HepG2 (cell line): ENCODE data around the gene PPP1R13L. TPM values are rescaled to one million over a fixed set of nuclear protein-coding genes. Genes with fewer than 3 reads are reported as not detected.

Source experiments
- ATRX ChIP-seq: sonication (generic); formaldehyde crosslinking; IDR thresholded peaks from 2 replicates; pipeline ENCODE4 v1.4.0; 2020; ENCODE audit warnings: missing genetic modification reagents, borderline replicate concordance
- BRD4 ChIP-seq: sonication (generic); formaldehyde crosslinking; IDR thresholded peaks from 2 replicates; pipeline ENCODE4 v1.4.0; 2020; ENCODE audit warnings: missing genetic modification reagents
- DDIT3 ChIP-seq: sonication (generic); formaldehyde crosslinking; IDR thresholded peaks from 2 replicates; pipeline ENCODE4 v1.4.0; 2020; ENCODE audit warnings: mild to moderate bottlenecking, missing genetic modification reagents
- DNMT1 ChIP-seq: sonication (generic); formaldehyde crosslinking; IDR thresholded peaks from 2 replicates; pipeline ENCODE4 v1.5.1; 2020; ENCODE audit warnings: mild to moderate bottlenecking, missing genetic modification reagents
- DZIP1 ChIP-seq: sonication (generic); formaldehyde crosslinking; IDR thresholded peaks from 2 replicates; pipeline ENCODE4 v1.5.0; 2020; ENCODE audit warnings: mild to moderate bottlenecking, missing genetic modification reagents
- E2F5 ChIP-seq: sonication (generic); formaldehyde crosslinking; conservative IDR thresholded peaks from 2 replicates; pipeline ENCODE4 v1.4.0; 2020; ENCODE audit warnings: missing genetic modification reagents
- GMEB2 ChIP-seq: IDR thresholded peaks from 2 replicates; pipeline ENCODE4 v1.6.1; 2016; ENCODE audit warnings: missing biosample characterization, missing genetic modification reagents, low read depth
- NFATC3 ChIP-seq: sonication (generic); formaldehyde crosslinking; IDR thresholded peaks from 2 replicates; pipeline ENCODE4 v1.5.1; 2020; ENCODE audit warnings: mild to moderate bottlenecking, missing genetic modification reagents
- PHF20 ChIP-seq: sonication (generic); formaldehyde crosslinking; IDR thresholded peaks from 2 replicates; pipeline ENCODE4 v1.5.0; 2020; ENCODE audit warnings: mild to moderate bottlenecking, missing genetic modification reagents
- PRDM15 ChIP-seq: sonication (generic); formaldehyde crosslinking; IDR thresholded peaks from 2 replicates; pipeline ENCODE4 v1.4.0; 2020; ENCODE audit warnings: missing genetic modification reagents
- SMARCE1 ChIP-seq: fragments of 450-650 bp; IDR thresholded peaks from 2 replicates; pipeline ENCODE4 v1.6.1; 2017; ENCODE audit warnings: borderline replicate concordance
- TFAP4 ChIP-seq: sonication (generic); IDR thresholded peaks from 2 replicates; pipeline ENCODE4 v1.6.1; 2016; ENCODE audit warnings: low read depth, borderline replicate concordance
- UBTF ChIP-seq: sonication (generic); formaldehyde crosslinking; IDR thresholded peaks from 2 replicates; pipeline ENCODE4 v1.4.0; 2020; ENCODE audit warnings: mild to moderate bottlenecking, missing genetic modification reagents
- polyA plus RNA-seq, 8 experiments: library from polyadenylated mRNA; depleted of rRNA in 3 of 8; stranded (reverse) in 7 of 8; unstranded in 1 of 8; fragments of >200 nt; fragmentation: Illumina TruSeq in 4 of 8; extraction: Trizol in 4 of 8; gene quantifications; 2 replicates each; pipeline versions ENCODE4 v1.2.1 to v1.2.3, GENCODE V29; 2011 to 2016; ENCODE audit warnings: low read depth in 4 of 8, missing spikeins in 1 of 8, mixed read lengths in 1 of 8; ENCODE audit not compliant: insufficient read depth in 1 of 8
- total RNA-seq, 5 experiments: library from RNA; depleted of rRNA; stranded (reverse); fragments of >200 nt; fragmentation: Illumina TruSeq; extraction: Trizol; gene quantifications; 2 replicates each; pipeline ENCODE4 v1.2.3, GENCODE V29; 2016; ENCODE audit warnings: low read depth in 1 of 5

PPP1R13L gene
- total and polyA plus RNA-seq, 2 of the 13 experiments (the other 11 are each of a cell fraction or from before 2014, with no cell fraction given) = 1.3 to 6.6 TPM

GRCh38 chr19:45439569-45440258, 34.8 kb upstream of the PPP1R13L start (continued):
- no peak for TF ChIP-seq DZIP1 (CRISPR knock-in tag)
- TF ChIP-seq UBTF = peak; percentile 42; the same call in 1 of the 2 replicates
- no peak for TF ChIP-seq SMARCE1
- TF ChIP-seq NFATC3 = no peak
- no peak for TF ChIP-seq TFAP4
- TF ChIP-seq GMEB2 (CRISPR knock-in tag) = no peak
- TF ChIP-seq DDIT3 (CRISPR knock-in tag) = no peak
- no peak for TF ChIP-seq PHF20 (CRISPR knock-in tag)
- TF ChIP-seq ATRX (CRISPR knock-in tag) = no peak
- no peak for TF ChIP-seq E2F5 (CRISPR knock-in tag)
- no peak for TF ChIP-seq BRD4 (CRISPR knock-in tag)
- TF ChIP-seq DNMT1 (CRISPR knock-in tag) = no peak
- 0 out of 2 replicates have a peak, but pooled peaks have one; percentile 27 for TF ChIP-seq PRDM15 (CRISPR knock-in tag)
